Peyer's patch (tissue), 4 donors: ENCODE data around the gene COPG1.

ENCODE experiments used
- POLR2A ChIP-seq, 2 donors: fragments of 450-650 bp; IDR thresholded peaks; one replicate each; pipeline ENCODE4 v1.5.1; 2017; ENCODE audit warnings: antibody characterized with exemption in 2 of 2, mild to moderate bottlenecking in 2 of 2, moderate library complexity in 2 of 2
- TF ChIP-seq, protein P1 (sequence below), 6 experiments: fragments of 450-650 bp in 4 of 6; fragments of 200-600 bp in 2 of 6; sonication (generic) in 1 of 6; IDR thresholded peaks; one replicate each; pipeline ENCODE4 v1.5.1; 2017 to 2019; ENCODE audit warnings: antibody characterized with exemption in 6 of 6, mild to moderate bottlenecking in 3 of 6, moderate library complexity in 1 of 6

DNA sequence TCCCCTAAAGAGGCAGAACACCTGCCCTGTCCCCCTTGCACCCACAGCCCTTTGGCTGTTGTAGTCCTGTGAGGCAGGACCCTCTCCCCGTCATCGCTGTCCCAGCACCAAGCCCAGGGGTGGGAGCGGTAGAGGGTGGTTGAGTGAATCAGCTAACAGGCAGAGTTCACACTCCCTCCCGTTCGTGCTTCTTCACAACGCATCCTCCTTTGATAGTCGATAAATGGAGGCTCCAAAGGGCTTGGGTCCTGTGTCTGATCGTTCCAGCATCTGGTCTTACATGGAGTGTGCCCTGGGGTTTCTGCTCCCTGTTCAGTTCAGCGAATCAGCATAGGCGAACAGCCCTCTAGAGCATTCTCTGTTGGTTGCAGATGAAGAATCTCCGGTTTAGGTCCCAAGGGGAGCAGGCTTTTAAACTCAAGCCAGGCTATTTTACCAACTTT is 28.4 kb downstream of the COPG1 start:
- TF ChIP-seq, protein P1, sequence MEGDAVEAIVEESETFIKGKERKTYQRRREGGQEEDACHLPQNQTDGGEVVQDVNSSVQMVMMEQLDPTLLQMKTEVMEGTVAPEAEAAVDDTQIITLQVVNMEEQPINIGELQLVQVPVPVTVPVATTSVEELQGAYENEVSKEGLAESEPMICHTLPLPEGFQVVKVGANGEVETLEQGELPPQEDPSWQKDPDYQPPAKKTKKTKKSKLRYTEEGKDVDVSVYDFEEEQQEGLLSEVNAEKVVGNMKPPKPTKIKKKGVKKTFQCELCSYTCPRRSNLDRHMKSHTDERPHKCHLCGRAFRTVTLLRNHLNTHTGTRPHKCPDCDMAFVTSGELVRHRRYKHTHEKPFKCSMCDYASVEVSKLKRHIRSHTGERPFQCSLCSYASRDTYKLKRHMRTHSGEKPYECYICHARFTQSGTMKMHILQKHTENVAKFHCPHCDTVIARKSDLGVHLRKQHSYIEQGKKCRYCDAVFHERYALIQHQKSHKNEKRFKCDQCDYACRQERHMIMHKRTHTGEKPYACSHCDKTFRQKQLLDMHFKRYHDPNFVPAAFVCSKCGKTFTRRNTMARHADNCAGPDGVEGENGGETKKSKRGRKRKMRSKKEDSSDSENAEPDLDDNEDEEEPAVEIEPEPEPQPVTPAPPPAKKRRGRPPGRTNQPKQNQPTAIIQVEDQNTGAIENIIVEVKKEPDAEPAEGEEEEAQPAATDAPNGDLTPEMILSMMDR (IDR thresholded peaks at IDR 0.05): no peak
- TF ChIP-seq POLR2A (IDR thresholded peaks at IDR 0.05): no peak
